Measurements from ENCODE around the gene ADAM19.
"Not testable (repeated sequence)": the region's sequence is repeated elsewhere in the genome, so short reads cannot be mapped to it uniquely, and the experiment has no call there.

The ADAM19 gene

GRCh38 chr5:157460921-157461792 lies 114.4 kb downstream of the ADAM19 start:
- DNase-seq (ENCODE audit: low read depth), result no peak

- no peak for DNase-seq (ENCODE audit: low read depth)
These were observed 115.6 kb downstream of the ADAM19 start, which contains the start of gene NIPAL4 for GRCh38 chr5:157459715-157460599. Gene NIPAL4 (plus strand): TSS chr5:157460213. CDS start chr5:157460321, 108 bp downstream.

DNA sequence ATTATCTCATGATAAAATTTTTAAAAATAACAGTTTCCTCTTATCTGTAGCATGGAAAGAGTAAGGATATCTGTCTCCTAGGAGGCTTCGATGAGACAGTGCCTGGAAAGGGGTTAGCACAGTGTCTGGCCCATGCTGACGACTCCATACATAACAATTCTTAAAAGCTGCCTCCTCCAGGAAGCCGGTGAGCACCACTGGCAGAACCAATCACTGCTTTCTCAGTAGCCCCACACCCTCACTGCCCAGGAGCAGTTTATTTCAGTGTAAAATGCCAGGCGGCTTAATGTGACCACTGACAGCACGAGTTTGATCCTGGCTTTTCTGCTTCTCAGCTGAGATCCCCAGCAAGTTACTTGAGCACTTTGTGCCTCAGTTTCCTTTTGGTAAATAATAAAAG lies 116.7 kb downstream of the ADAM19 start:
- DNase-seq (ENCODE audit: low read depth), result no peak

GRCh38 chr5:157457391-157457790 lies 118.2 kb downstream of the ADAM19 start:
- no peak for DNase-seq (ENCODE audit: low read depth)

- no peak for DNase-seq (ENCODE audit: low read depth)
These were observed 119.3 kb downstream of the ADAM19 start for GRCh38 chr5:157456301-157456700.

DNA sequence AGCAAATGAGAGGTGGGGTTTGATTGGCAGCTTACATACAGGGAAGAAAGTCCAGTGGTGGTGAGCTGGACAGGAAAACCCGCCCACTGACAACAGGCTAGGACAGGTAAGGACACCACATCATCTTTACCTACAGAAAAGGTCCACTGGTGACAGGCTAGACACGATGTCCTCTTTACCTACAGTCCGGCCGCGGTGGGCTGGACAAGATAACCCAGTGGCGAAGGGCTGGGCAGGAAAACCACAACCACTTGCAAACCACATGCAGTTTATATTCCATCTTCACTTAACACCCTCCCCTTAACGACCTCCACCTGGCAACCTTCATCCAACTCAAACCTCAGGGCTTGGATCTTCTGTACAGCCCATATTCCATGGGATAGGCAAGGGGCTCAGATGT lies 120.5 kb downstream of the ADAM19 start:
- DNase-seq (ENCODE audit: low read depth), result no peak

DNA sequence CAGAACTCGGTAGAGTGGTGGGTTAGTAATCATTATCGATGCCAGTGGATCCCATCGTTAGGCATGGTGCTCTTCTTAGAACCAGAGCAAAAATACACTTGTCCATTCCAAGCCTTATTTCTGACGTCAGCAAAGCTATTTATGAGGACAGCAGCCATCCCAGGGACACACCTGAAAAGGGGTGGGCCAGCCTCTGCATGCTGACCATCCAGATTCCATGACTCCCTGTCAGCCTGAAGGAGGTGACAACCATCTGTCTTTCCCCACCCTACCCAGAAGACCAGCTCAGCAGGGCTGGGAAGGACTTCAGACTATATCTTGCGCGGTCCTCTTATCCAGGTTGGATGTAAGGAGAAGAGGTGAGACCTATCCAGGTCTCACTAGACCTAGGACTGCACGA lies 121.3 kb downstream of the ADAM19 start:
- DNase-seq (ENCODE audit: low read depth), result no peak

DNA sequence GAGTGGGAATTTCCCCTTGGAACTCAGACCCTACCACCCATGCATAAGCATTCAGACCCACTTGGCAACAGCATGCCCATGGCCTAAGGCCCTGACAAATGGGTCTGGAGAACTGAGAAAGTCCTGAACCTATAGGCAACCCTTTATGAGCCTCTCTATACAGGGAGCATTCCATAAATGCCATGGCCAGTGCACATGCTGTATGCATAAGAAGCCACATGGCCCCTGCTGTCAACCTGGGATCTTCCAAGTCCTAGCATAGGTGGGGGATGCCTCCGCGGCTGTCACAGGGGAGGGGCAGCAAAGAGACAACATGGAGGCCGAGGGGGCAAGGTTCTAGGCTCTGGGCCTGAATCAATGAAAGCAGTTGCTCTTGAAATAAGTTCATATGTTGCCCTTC lies 123.8 kb downstream of the ADAM19 start:
- no peak for DNase-seq (ENCODE audit: low read depth)

DNA sequence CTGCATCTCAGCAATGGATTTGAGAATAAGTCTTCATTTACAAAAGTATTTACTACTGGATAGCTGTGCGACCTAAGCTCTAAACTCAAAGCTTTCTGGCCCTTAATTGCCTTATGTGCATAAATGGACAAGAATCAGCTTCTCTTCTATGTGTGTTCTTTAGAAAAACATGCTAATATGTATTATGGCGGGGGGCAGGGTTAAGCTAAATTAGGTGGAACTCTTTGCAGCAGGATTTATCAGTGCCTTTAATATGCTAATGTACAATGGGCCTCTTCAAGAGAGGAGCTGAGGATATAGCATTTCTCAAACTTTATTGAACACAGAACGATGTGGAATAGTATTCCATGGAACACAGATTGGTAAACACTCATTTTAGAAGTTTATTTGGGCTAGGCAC lies 125.6 kb downstream of the ADAM19 start:
- DNase-seq (ENCODE audit: low read depth), result no peak

GRCh38 chr5:157449011-157449723 lies 126.4 kb downstream of the ADAM19 start:
- no peak for DNase-seq (ENCODE audit: low read depth)

GRCh38 chr5:157447201-157447637 lies 128.4 kb downstream of the ADAM19 start:
- no peak for DNase-seq (ENCODE audit: low read depth)

DNA sequence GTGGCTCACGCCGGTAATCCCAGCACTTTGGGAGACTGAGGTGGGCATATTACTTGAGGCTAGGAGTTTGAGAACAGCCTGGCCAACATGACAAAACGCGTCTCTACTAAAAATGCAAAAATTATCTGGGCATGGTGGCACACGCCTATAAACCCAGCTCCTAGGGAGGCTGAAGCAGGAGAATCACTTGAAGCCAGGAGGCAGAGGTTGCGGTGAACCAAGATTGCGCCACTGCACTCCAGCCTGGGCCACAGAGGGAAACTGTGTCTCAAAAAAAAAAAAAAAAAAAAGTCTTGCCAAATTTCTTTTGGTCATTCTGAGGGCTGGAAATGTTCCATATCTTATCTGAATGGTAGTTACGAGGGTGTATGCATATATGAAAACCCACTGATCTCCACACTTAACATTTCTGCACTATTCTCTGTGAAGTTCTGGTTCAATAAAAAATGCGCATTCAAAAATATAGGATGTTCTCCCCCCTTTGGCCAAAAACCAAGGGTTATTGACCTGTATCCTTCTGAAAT lies 129.1 kb downstream of the ADAM19 start:
- no peak for DNase-seq (ENCODE audit: low read depth)

- no peak for DNase-seq (ENCODE audit: low read depth)
These were observed 129.7 kb downstream of the ADAM19 start for GRCh38 chr5:157445745-157446411.

- no peak for DNase-seq (ENCODE audit: low read depth)
These were observed 131.4 kb downstream of the ADAM19 start for GRCh38 chr5:157444224-157444623.

GRCh38 chr5:157443041-157443549 lies 132.5 kb downstream of the ADAM19 start:
- DNase-seq (ENCODE audit: low read depth), result no peak

DNA sequence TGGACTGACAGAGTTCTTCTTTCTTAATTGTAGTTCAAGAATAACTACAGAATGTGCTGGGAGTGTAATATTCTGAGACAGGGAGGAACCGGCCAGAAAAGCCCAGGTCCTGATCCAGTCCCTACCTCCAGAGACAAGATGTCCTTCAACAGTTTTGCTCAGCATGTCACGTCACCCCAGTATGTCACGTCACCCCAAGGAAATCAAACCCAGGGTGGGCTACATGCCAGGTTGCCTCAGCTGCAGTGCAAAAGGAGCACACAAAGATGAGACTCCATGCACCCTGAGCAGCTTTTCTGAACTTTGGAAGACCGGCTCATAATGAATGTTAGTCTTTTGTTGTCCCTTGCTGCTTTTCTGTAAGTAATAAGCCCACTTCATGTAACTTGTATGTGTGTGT lies 141.5 kb downstream of the ADAM19 start:
- no peak for DNase-seq (ENCODE audit: low read depth)

- no peak for DNase-seq (ENCODE audit: low read depth)
These were observed 143.9 kb downstream of the ADAM19 start for GRCh38 chr5:157431544-157432200.

GRCh38 chr5:157429920-157430319 lies 145.7 kb downstream of the ADAM19 start:
- DNase-seq (ENCODE audit: low read depth), result not testable (repeated sequence)

All from CMK (cell line).